KMS-11 (cell line): ENCODE data around the gene CAMSAP1.

Experiments used
- H2AFZ ChIP-seq: fragments of 200-600 bp; sonication (generic); 2 replicates; pipeline ENCODE4 v1.6.1; 2016; ENCODE audit warnings: antibody characterized with exemption, mixed run types, low read depth
- H3K27ac ChIP-seq: fragments of 200-600 bp; sonication (generic); 2 replicates; pipeline ENCODE4 v1.6.1; 2016; ENCODE audit warnings: mild to moderate bottlenecking, mixed run types
- H3K27me3 ChIP-seq: fragments of 200-600 bp; sonication (generic); 2 replicates; pipeline ENCODE4 v1.6.1; 2017; ENCODE audit warnings: mild to moderate bottlenecking, low read depth, mixed run types, moderate library complexity; ENCODE audit not compliant: insufficient read depth
- H3K36me3 ChIP-seq: fragments of 200-600 bp; sonication (generic); 2 replicates; pipeline ENCODE4 v1.6.1; 2017; ENCODE audit warnings: mild to moderate bottlenecking, mixed run types; ENCODE audit not compliant: insufficient read depth
- H3K4me1 ChIP-seq: fragments of 200-600 bp; sonication (generic); 2 replicates; pipeline ENCODE4 v1.6.1; 2016; ENCODE audit warnings: mild to moderate bottlenecking, low read depth, mixed run types; ENCODE audit not compliant: poor library complexity, severe bottlenecking
- H3K4me2 ChIP-seq: fragments of 200-600 bp; sonication (generic); 2 replicates; pipeline ENCODE4 v1.7.0; 2016; ENCODE audit warnings: mild to moderate bottlenecking, mixed run types
- H3K4me3 ChIP-seq: fragments of 200-600 bp; sonication (generic); IDR thresholded peaks from 2 replicates; pipeline ENCODE4 v1.6.1; 2017; ENCODE audit warnings: low read depth, low read length, mixed read lengths; ENCODE audit not compliant: insufficient read depth
- H3K79me2 ChIP-seq: fragments of 200-600 bp; sonication (generic); 2 replicates; pipeline ENCODE4 v1.6.1; 2016; ENCODE audit warnings: low read depth, mixed run types; ENCODE audit not compliant: insufficient read depth
- H3K9ac ChIP-seq: fragments of 200-600 bp; sonication (generic); 2 replicates; pipeline ENCODE4 v1.6.1; 2016; ENCODE audit warnings: mild to moderate bottlenecking, mixed run types
- H4K20me1 ChIP-seq: fragments of 200-600 bp; sonication (generic); 2 replicates; pipeline ENCODE4 v1.6.1; 2016; ENCODE audit warnings: mild to moderate bottlenecking, mixed run types; ENCODE audit not compliant: insufficient read depth
- TF ChIP-seq, protein P1 (sequence below): fragments of 200-600 bp; sonication (generic); conservative IDR thresholded peaks from 2 replicates; pipeline ENCODE4 v1.6.1; 2017; ENCODE audit warnings: low read depth, mild to moderate bottlenecking, antibody characterized with exemption, low read length, moderate library complexity, mixed read lengths

CAMSAP1 gene

DNA sequence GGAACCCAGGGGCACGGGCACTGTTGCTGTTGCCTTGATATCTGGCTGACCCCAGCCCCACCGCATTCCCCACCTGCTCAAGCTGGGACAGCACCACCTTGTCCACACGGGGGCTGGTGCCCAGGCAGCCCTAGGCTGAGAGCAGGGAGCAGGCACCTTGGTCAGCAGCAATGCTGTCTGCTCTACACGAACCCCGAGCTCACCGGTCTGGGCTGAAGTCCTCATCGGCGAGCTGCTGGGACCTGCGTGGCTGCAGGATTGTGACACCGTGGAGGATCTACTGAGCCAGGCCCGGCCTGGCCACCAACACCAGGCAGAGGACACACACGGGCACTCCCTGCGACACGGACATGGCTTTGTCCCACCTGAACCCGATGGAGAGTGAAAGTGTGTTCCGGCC is 127.3 kb downstream of the CAMSAP1 start:
- Histone ChIP-seq H3K27ac (no peak overlapping the region), H3K4me2 (no peak overlapping the region), H3K27me3 (peaks cover 90% of the 10 kb centered on the region), H4K20me1 (no peaks in the 10 kb centered on the region), H3K9ac (no peak overlapping the region), H2AFZ (no peak overlapping the region), H3K36me3 (no peaks in the 10 kb centered on the region), H3K4me1 (no peaks in the 10 kb centered on the region), H3K79me2 (no peaks in the 10 kb centered on the region), H3K4me3 (no peak overlapping the region)
- TF ChIP-seq, protein P1, sequence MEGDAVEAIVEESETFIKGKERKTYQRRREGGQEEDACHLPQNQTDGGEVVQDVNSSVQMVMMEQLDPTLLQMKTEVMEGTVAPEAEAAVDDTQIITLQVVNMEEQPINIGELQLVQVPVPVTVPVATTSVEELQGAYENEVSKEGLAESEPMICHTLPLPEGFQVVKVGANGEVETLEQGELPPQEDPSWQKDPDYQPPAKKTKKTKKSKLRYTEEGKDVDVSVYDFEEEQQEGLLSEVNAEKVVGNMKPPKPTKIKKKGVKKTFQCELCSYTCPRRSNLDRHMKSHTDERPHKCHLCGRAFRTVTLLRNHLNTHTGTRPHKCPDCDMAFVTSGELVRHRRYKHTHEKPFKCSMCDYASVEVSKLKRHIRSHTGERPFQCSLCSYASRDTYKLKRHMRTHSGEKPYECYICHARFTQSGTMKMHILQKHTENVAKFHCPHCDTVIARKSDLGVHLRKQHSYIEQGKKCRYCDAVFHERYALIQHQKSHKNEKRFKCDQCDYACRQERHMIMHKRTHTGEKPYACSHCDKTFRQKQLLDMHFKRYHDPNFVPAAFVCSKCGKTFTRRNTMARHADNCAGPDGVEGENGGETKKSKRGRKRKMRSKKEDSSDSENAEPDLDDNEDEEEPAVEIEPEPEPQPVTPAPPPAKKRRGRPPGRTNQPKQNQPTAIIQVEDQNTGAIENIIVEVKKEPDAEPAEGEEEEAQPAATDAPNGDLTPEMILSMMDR = no peak

DNA sequence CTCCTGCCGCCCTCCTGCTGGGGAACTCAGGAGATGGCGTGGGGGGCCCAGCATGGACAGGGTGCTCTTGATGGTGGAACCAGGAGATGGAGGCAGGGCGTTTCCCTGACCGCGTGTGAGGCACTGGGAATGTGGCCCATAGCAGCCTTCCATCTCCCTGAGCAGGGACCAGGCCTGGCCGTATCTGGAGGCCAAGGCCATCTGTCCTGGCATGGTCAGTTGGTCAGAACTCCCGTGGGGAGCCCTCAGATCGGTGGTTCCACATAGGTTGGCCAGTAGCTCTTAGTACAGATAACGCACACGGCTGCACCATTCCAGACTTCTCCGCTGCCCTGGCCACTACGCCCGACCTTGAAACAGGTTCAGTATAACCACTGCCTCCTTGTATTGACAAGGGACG is 127.8 kb downstream of the CAMSAP1 start:
- Histone ChIP-seq H3K4me2 (no peak overlapping the region), H3K9ac (no peak overlapping the region), H3K4me3 (no peak overlapping the region), H3K27me3 (peaks cover 85% of the 10 kb centered on the region), H4K20me1 (no peaks in the 10 kb centered on the region), H3K79me2 (no peaks in the 10 kb centered on the region), H3K27ac (no peak overlapping the region), H3K4me1 (no peaks in the 10 kb centered on the region), H2AFZ (no peak overlapping the region), H3K36me3 (no peaks in the 10 kb centered on the region)
- TF ChIP-seq, protein P1 = no peak

DNA sequence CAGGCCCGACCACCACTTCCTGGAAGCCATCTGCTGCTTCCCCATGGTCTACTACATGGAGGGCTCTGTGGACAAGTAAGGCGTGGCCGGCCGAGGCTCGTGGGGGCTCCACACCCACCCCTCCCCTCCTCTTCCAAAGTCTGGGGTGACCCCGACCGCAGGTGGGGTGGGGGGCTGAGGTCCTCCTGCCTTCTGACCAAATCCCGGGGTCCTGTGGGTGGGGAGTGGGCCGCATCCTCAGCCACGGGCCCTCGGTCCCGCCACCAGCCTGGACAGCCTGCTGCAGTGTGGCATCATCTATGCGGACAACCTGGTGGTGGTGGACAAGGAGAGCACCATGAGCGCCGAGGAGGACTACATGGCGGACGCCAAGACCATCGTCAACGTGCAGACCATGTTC is 128.9 kb downstream of the CAMSAP1 start:
- Histone ChIP-seq H2AFZ (no peak overlapping the region), H3K36me3 (no peaks in the 10 kb centered on the region), H3K4me1 (no peaks in the 10 kb centered on the region), H3K4me2 (no peak overlapping the region), H3K9ac (no peak overlapping the region), H3K79me2 (no peaks in the 10 kb centered on the region), H3K4me3 (no peak overlapping the region), H4K20me1 (no peaks in the 10 kb centered on the region), H3K27me3 (peaks cover 81% of the 10 kb centered on the region), H3K27ac (no peak overlapping the region)
- TF ChIP-seq, protein P1 = no peak

DNA sequence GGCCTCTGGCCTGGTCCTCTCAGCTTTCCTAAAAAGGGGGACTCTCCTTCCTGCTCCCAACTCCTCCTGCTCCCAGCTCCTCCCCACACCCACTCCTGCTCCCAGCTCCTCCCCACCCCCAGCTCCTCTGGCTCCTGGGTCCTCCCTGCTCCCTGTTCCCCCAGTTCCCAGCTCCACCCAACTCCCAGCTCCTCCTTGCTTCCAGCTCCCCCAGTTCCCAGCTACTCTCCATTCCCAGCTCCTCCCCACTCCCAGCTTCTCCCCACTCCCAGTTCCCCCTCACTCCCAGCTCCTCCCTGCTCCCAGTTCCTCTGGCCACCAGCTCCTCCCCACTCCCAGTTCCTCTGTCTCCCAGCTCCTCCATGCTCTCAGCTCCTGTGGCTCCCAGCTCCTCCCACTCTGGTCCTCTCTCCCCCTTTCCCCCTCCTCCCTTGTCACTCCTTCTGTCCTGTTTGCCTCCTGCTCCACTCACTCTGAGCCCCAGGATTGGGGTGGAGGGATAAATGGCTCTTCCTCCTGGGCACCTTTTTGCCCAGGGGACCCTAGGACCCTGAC is 129.6 kb downstream of the CAMSAP1 start:
- TF ChIP-seq, protein P1 = no peak
- Histone ChIP-seq H3K4me2 (no peak overlapping the region), H4K20me1 (no peaks in the 10 kb centered on the region), H3K79me2 (no peaks in the 10 kb centered on the region), H3K27me3 (peaks cover 77% of the 10 kb centered on the region), H3K36me3 (no peaks in the 10 kb centered on the region), H3K4me3 (no peak overlapping the region), H3K4me1 (no peaks in the 10 kb centered on the region), H3K9ac (no peak overlapping the region), H2AFZ (no peak overlapping the region), H3K27ac (no peak overlapping the region)
